GM10266 (cell line): ENCODE measurements around the gene ZNF689.

Experiments used
- DNase-seq: peaks from one replicate; pipeline ENCODE4 v3.0.0; 2012; ENCODE audit errors: extremely low spot score
- TF ChIP-seq, protein P1 (sequence below): IDR thresholded peaks from 2 replicates; pipeline ENCODE4 v1.5.1; 2012; ENCODE audit warnings: mild to moderate bottlenecking, low read depth; ENCODE audit not compliant: control insufficient read depth, insufficient read depth; ENCODE audit errors: missing control alignments

Gene ZNF689

GRCh38 chr16:30566531-30566930 lies 43.7 kb downstream of the ZNF689 start:
- DNase-seq: no peak
- TF ChIP-seq, protein P1, sequence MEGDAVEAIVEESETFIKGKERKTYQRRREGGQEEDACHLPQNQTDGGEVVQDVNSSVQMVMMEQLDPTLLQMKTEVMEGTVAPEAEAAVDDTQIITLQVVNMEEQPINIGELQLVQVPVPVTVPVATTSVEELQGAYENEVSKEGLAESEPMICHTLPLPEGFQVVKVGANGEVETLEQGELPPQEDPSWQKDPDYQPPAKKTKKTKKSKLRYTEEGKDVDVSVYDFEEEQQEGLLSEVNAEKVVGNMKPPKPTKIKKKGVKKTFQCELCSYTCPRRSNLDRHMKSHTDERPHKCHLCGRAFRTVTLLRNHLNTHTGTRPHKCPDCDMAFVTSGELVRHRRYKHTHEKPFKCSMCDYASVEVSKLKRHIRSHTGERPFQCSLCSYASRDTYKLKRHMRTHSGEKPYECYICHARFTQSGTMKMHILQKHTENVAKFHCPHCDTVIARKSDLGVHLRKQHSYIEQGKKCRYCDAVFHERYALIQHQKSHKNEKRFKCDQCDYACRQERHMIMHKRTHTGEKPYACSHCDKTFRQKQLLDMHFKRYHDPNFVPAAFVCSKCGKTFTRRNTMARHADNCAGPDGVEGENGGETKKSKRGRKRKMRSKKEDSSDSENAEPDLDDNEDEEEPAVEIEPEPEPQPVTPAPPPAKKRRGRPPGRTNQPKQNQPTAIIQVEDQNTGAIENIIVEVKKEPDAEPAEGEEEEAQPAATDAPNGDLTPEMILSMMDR: no peak

DNA sequence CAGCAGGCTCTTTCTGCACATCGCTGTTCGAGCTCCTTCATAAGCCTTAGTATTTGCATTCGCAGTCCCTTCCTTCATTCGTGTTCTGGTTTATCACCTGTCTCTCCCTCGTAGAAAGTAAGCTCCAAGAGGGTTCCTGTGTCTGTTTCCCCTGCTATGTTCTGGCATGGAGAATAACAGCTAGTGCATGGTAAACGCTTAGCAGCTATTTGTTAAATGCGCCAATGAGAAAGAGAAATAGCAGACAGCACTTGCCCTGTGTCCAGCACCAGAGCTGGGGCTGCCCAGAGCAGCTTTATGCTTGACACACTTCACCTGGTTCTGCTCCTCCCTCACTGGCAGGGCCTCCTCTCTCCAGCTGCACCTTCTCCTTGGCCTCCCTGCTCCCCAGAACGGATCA lies 44.2 kb downstream of the ZNF689 start:
- TF ChIP-seq, protein P1: no peak
- no peak for DNase-seq

GRCh38 chr16:30565526-30565925 lies 44.7 kb downstream of the ZNF689 start:
- TF ChIP-seq, protein P1: no peak

DNA sequence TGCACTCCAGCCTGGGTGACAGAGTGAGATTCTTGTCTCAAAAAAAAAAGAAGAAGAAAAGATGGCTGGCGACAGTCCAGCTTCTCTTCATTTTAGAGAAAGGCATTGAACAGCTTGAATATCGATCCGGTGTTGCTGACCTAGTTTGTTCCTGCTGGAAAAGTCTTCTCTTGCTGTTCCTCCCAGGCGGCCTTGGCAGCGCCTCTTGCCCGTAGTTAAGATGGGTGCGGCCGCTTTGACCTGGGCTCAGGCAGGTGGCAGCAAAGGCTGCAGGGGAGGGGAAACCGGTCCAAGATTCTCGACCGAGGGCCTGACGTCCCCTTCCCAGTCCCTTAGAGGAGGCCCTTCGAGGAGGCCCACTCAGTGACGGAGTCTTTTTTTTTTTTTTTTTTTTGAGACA lies 48.2 kb downstream of the ZNF689 start:
- DNase-seq: no peak
- TF ChIP-seq, protein P1: no peak

More at GRCh38 chr16:30565526-30565925, 44.7 kb downstream of the ZNF689 start:
- no peak for DNase-seq

GRCh38 chr16:30561089-30561816 lies 48.9 kb downstream of the ZNF689 start:
- DNase-seq: no peak
- TF ChIP-seq, protein P1: no peak

DNA sequence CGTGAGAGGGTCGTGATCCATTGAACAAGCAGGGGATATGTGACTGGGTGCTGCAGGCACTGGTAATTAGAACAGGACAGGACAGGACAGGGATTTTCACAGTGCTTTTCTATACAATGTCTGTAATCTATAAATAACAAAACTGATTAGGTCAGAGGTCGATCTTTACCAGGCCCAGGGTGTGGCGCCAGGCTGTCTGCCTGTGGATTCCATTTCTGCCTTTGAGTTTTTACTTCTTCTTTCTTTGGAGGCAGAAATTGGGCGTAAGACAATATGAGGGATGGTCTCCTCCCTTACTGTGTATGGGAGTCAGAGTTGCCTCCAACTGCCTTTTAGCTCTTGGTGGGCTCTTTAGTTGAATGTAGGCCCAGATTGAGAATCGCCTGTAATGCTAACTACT lies 50.5 kb downstream of the ZNF689 start:
- TF ChIP-seq, protein P1: no peak
- no peak for DNase-seq

DNA sequence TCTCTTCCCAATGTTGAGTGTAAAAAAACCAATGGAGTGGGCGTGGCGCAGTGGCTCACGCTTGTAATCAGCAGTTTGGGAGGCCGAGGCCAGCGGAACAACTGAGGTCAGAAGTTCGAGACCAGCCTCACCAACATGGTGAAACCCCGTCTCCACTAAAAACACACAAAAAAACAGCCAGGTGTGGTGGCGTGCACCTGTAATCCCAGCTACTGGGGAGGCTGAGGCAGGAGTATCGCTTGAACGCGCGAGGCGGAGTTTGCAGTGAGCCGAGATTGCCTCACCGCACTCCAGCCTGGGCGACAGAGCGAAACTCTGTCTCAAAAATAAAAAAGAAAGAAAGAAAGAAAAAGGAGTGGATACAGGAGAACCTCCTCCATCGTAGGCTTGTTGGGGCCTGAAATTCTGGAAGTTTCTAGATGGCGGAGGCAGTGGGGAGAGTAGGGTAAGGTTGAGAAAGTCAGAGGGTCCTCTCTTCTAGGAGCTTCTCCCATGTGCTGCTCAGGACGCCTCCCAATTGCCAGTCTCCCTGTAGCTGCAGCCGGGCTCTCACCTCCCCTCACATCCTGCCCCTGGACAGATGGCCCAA lies 51.3 kb downstream of the ZNF689 start:
- TF ChIP-seq, protein P1: no peak

More for the DNA sequence above, 51.3 kb downstream of the ZNF689 start:
- no peak for DNase-seq
